ENCODE results near the gene DDX4.

GRCh38 chr5:55747778-55748318, 10.0 kb downstream of the DDX4 start:
- TF ChIP-seq CTCF (IDR thresholded peaks at IDR 0.05), result no peak
- no peak for TF ChIP-seq POLR2A (IDR thresholded peaks at IDR 0.05)

All from esophagus squamous epithelium (tissue), 4 donors.